ENCODE results near the gene CFL1. TPM values are rescaled to one million over a fixed set of nuclear protein-coding genes. Genes with fewer than 3 reads are reported as not detected.
A peak's percentile ranks its signal among the peaks of the same experiment; 100 is the strongest.

CFL1 gene
- total and polyA plus RNA-seq, 2 of the 4 experiments (the other 2 are of a cell fraction) = 960 to 2,231 TPM

- Histone ChIP-seq H2BK5ac (ENCODE audit: low read depth, low read length, poor library complexity, severe bottlenecking) (peak overlapping the region; percentile 40), H3K9me3 (ENCODE audit: control insufficient read depth, insufficient read depth, low read length) (no peaks in the 10 kb centered on the region), H4K5ac (ENCODE audit: low read depth, low read length) (no peak overlapping the region), H2AK5ac (ENCODE audit: low read depth, low read length) (peak overlapping the region; percentile 14; the same call in 1 of the 2 replicates), H3K79me1 (ENCODE audit: low read depth in 1 of 2, low read length in 2 of 2) (peaks cover 0 to 24% of the 10 kb centered on the region in 2 experiments; a peak in 2 of 4 replicates), H3K23ac (ENCODE audit: low read depth, low read length) (peak overlapping the region; percentile 83), H4K20me1 (ENCODE audit: insufficient read depth, low read length) (peaks cover 84% of the 10 kb centered on the region), H3K27me3 (ENCODE audit: control insufficient read depth, insufficient read depth, low read length) (no peaks in the 10 kb centered on the region), H2AFZ (replicated peaks; ENCODE audit: low read length, poor library complexity) (no peak overlapping the region), H3K4me3 (ENCODE audit: insufficient read depth, low read depth, low read length) (no peak overlapping the region), H3K18ac (ENCODE audit: low read depth, low read length) (no peak overlapping the region), H2BK20ac (ENCODE audit: low read depth, low read length) (no peak overlapping the region), H3K27ac (ENCODE audit: insufficient read depth, low read length) (peak overlapping the region; percentile 60), H3K36me3 (ENCODE audit: control insufficient read depth, insufficient read depth, low read length) (peaks cover 46% of the 10 kb centered on the region), H3K4me2 (ENCODE audit: low read depth, low read length) (no peak overlapping the region), H3K9me1 (ENCODE audit: insufficient read depth, low read length) (0 out of 2 replicates have a peak, but pooled peaks cover 4% of the 10 kb centered on the region), H2BK15ac (ENCODE audit: low read depth, low read length) (no peak overlapping the region), H3K9ac (ENCODE audit: low read depth, low read length) (peak overlapping the region; percentile 38), H2BK120ac (ENCODE audit: low read depth, low read length) (no peak overlapping the region), H4K91ac (ENCODE audit: insufficient read depth, low read depth, low read length) (0 out of 2 replicates have a peak overlapping the region, but pooled peaks have one; percentile 29), H3K4me1 (ENCODE audit: control insufficient read depth, insufficient read depth, low read length) (peaks cover 40% of the 10 kb centered on the region), H3K56ac (ENCODE audit: extremely low read depth, insufficient read depth, low read length) (0 out of 2 replicates have a peak overlapping the region, but pooled peaks have one; percentile 22), H2AK9ac (replicated peaks; ENCODE audit: low read depth, low read length, poor library complexity) (peak overlapping the region; percentile 76), H3K4ac (ENCODE audit: low read depth, low read length) (peak overlapping the region; percentile 66; the same call in 1 of the 2 replicates), H4K8ac (ENCODE audit: low read depth in 2 of 2, low read length in 2 of 2) (peak overlapping the region in 1 of 2 experiments; percentile 24; a peak in 1 of 4 replicates), H3K14ac (replicated peaks; ENCODE audit: low read depth, low read length) (peak overlapping the region; percentile 74; the same call in 1 of the 2 replicates)
- ATAC-seq (ENCODE audit: low read depth) (no peak), DNase-seq (no peak)
- no TSS peak for BruUV-seq (replicated peaks)
- POLR2A ChIA-PET (ENCODE audit: unreplicated experiment) = interaction anchor here (0.7 kb wide), 1 partner anchor 1376 kb away, joined by 5 read pairs; no protein-coding TSS in a partner anchor
- in situ Hi-C loops (cut with MboI; ENCODE audit: low sequenced_read_pairs) (loop anchor here (5.0 kb wide), 1 partner anchor 68 kb away; the partner anchor contains the start of gene SART1), intact Hi-C loops (cut with micrococcal nuclease) (no loop called here), dilution Hi-C loops (cut with HindIII; ENCODE audit: low sequenced_read_pairs, unreplicated experiment) (no loop called here)
- WGBS, 2 experiments (ENCODE audit: extremely low coverage in 2 of 2, insufficient read length in 1 of 2) = 70% methylated on average over 6 of the region's 16 CpGs; no CpG with 5 or more reads in 1 of the 2 experiments
- CTCF ChIA-PET = interaction anchor here (0.6 to 0.7 kb wide), 2 partner anchors 34 to 43 kb away, joined by 3 read pairs; no protein-coding TSS in a partner anchor
- TF ChIP-seq ELK1 (IDR thresholded peaks at IDR 0.05; ENCODE audit: borderline replicate concordance, low read depth, low read length) (no peak), NFE2L2 (IDR thresholded peaks at IDR 0.05; ENCODE audit: low read depth, low read length) (no peak), POLR2A (IDR thresholded peaks at IDR 0.05; ENCODE audit: low read depth, low read length) (peak; percentile 52), CEBPB (IDR thresholded peaks at IDR 0.05; ENCODE audit: low read depth, low read length) (no peak), CTCF (conservative IDR thresholded peaks at IDR 0.05; ENCODE audit: low read depth, low read length) (no peak), USF2 (IDR thresholded peaks at IDR 0.05; ENCODE audit: low read depth, low read length) (no peak), RFX5 (IDR thresholded peaks at IDR 0.05; ENCODE audit: low read depth, low read length) (no peak), MAFK (IDR thresholded peaks at IDR 0.05; ENCODE audit: low read depth, low read length) (no peak), BHLHE40 (IDR thresholded peaks at IDR 0.05; ENCODE audit: low read depth, low read length) (no peak), RCOR1 (IDR thresholded peaks at IDR 0.05; ENCODE audit: insufficient replicate concordance, low read length) (no peak), RAD21 (IDR thresholded peaks at IDR 0.05; ENCODE audit: low read length) (no peak), MXI1 (IDR thresholded peaks at IDR 0.05; ENCODE audit: borderline replicate concordance, low read depth, low read length) (no peak), FOS (IDR thresholded peaks at IDR 0.05; ENCODE audit: low read depth, low read length) (no peak), CHD1 (IDR thresholded peaks at IDR 0.05; ENCODE audit: low read depth, low read length) (no peak), SMC3 (IDR thresholded peaks at IDR 0.05; ENCODE audit: low read depth, low read length) (no peak)
Measured at GRCh38 chr11:65894034-65894591, 36.1 kb upstream of the CFL1 start.
